Measurements from ENCODE around the gene TPCN2. TPM values are rescaled to one million over a fixed set of nuclear protein-coding genes. Genes with fewer than 3 reads are reported as not detected.

Gene TPCN2
- total RNA-seq, 2 experiments from 2014 or later: 18.0 to 22.1 TPM

DNA sequence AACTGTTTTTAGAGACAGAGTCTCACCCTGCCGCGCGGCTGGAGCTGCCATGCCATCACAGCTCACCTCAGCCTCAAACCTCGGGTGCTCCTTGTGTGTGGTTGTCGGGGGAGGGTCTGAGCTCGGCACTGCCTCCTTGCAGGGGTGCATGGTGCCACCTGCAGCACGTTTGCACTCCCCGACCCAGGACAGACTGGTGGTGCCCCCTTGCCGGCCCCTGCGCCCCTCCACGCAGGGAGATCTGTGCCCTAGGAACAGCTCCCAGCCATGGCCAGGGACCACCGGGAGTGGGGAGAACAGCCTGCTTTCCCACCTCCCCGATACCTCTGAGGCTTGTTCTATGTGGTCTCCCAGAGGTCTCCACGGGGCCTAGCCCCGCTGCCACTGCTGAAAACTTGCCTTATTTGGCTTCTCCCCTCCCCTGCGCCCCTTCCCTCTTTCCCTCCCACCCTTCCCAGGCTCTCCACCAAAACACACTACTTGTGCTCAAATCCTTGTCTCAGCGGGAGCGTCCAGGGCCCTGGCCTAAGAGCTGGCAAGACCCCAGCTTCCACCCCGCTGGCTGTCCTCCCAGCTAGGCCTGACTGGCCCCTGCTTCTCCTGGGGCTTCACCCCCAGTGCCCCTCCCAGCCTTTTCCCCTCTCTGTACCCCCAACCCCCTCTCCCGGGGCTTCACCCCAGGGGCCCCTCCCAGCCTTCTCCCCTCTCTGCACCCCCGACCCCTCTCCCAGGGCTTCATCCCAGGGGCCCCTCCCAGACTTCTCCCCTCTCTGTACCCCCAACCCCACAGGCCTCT is 13.4 kb upstream of the TPCN2 start:
- POLR2A ChIA-PET: no interaction called here
- peaks cover under 1% of the 10 kb centered on the region for H3K27me3 Mint-ChIP-seq
- H3K9me3 Mint-ChIP-seq: peaks cover 3% of the 10 kb centered on the region
- CTCF ChIA-PET: no interaction called here
- no peaks in the 10 kb centered on the region for H3K36me3 Mint-ChIP-seq (ENCODE audit: low read depth)
- no peaks in the 10 kb centered on the region for H3K4me1 Mint-ChIP-seq
- no peak for DNase-seq
- H3K4me3 Mint-ChIP-seq: no peak overlapping the region
- no peak overlapping the region for H3K27ac Mint-ChIP-seq

DNA sequence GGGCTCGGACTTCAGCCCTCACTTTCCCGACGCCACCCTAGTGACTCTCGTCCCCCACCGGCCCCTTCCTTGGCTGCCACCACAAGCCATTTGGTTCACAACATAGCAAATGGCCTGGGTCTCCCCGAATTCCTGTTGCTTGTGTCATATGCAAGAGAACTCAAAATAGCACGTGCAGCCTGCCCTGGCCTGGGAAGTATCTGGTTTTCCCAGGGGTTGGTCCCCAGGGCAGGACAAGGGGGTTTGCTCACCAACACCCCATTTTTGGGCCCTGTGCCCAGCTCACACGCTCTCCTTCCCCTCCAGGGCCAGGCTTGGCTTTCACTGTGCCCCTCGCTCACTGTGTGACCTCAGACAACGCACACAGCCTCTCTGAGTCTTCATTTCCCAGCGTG is 12.8 kb upstream of the TPCN2 start:
- H3K36me3 Mint-ChIP-seq (ENCODE audit: low read depth): no peaks in the 10 kb centered on the region
- peaks cover 3% of the 10 kb centered on the region for H3K9me3 Mint-ChIP-seq
- ChIA-PET CTCF (no interaction called here), POLR2A (no interaction called here)
- H3K4me3 Mint-ChIP-seq: no peak overlapping the region
- no peak for DNase-seq
- H3K27ac Mint-ChIP-seq: no peak overlapping the region
- H3K4me1 Mint-ChIP-seq: peaks cover 2% of the 10 kb centered on the region
- no peaks in the 10 kb centered on the region for H3K27me3 Mint-ChIP-seq

DNA sequence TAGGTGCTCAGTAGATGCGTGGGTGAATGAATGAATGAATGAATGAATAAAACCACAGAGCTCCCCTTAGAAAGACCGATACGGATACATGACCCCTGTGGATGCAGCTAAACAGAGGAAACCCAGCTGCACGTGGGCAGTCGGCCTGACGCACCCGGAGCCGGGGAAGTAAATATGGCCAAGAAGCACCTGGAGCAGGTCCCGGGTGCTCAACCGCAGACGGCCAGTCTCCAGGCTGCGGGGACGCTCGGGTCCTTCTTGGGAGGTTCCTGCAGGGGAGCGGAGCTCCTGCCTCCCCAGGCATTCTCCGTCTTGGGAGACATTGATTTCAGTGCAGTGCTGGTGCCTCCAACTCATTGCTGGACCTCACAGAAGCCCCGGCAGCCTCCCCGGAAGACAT is 11.7 kb upstream of the TPCN2 start:
- ChIA-PET CTCF (no interaction called here), POLR2A (no interaction called here)
- Mint-ChIP-seq H3K27me3 (no peaks in the 10 kb centered on the region), H3K36me3 (ENCODE audit: low read depth) (no peaks in the 10 kb centered on the region), H3K27ac (no peak overlapping the region), H3K4me3 (no peak overlapping the region), H3K4me1 (peaks cover 2% of the 10 kb centered on the region), H3K9me3 (peaks cover 3% of the 10 kb centered on the region)
- DNase-seq: no peak

DNA sequence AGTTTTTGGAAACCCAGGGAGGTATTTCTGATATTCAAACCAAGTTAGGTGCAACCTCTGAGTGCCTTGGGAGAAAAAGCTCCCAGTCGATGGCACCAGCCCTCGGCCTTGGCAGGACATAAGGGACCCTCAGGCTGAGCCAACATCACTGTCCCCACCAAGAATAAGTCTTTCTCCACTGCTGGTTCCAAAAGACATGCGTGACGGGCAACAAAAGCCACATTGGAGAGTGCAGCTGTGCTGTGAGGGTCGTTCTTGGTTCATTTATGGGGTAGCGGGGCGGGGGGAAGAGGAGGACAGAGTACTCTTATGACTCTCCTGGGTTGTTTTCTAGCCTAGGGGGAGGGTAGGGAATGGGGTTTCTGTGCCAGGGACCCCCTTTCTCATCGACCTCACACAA is 11.2 kb upstream of the TPCN2 start:
- ChIA-PET POLR2A (no interaction called here), CTCF (no interaction called here)
- Mint-ChIP-seq H3K4me3 (no peak overlapping the region), H3K27ac (no peak overlapping the region), H3K4me1 (peaks cover 2% of the 10 kb centered on the region), H3K36me3 (ENCODE audit: low read depth) (no peaks in the 10 kb centered on the region), H3K27me3 (no peaks in the 10 kb centered on the region), H3K9me3 (peaks cover 3% of the 10 kb centered on the region)
- DNase-seq: no peak

DNA sequence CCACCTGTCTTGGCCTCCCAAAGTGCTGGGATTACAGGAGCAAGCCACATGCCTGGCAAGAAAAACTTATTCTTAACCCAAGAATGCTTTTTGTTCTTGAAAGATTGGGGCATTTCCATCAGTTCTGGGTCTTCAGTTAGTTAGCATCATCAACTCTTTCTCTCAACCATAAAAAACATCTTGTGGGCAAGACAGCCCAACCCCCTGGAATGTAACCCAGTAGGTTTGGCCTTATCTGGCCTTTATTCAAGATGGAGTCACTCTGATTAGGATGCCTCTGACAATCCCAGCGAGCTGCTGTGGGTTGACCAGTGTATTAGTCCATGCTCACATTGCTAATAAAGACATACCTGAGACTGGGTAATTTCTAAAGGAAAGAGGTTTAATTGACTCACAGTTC is 9.2 kb upstream of the TPCN2 start:
- DNase-seq: no peak
- Mint-ChIP-seq H3K27me3 (no peaks in the 10 kb centered on the region), H3K4me1 (peaks cover 3% of the 10 kb centered on the region), H3K36me3 (ENCODE audit: low read depth) (no peaks in the 10 kb centered on the region), H3K4me3 (no peak overlapping the region), H3K9me3 (peaks cover 3% of the 10 kb centered on the region), H3K27ac (no peak overlapping the region)
- CTCF ChIA-PET: no interaction called here
- POLR2A ChIA-PET: no interaction called here

DNA sequence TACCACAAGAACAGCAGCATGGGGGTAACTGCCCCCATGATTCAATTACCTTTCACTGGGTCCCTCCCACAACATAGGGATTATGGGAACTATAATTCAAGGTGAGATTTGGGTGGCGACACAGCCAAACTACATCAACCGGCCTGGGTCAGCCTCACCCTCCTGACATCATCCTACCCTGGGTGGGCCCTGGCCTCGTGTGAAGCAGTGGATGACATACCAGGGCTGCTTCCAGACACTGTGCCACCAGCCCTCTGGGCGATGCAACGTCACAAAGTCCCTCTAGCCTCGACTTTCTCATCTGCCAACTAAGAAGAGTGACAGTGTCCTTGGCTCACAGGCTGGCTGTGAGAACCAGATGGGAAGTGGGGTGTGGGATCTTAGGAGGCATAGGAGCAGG is 8.7 kb upstream of the TPCN2 start:
- ChIA-PET CTCF (interaction anchor here (0.6 kb wide), 1 partner anchor 142 kb away, joined by 3 read pairs; no protein-coding TSS in a partner anchor), POLR2A (no interaction called here)
- Mint-ChIP-seq H3K27ac (no peak overlapping the region), H3K4me1 (peaks cover 6% of the 10 kb centered on the region), H3K4me3 (no peak overlapping the region), H3K9me3 (peaks cover 3% of the 10 kb centered on the region), H3K27me3 (peaks cover 2% of the 10 kb centered on the region), H3K36me3 (ENCODE audit: low read depth) (no peaks in the 10 kb centered on the region)
- DNase-seq: no peak

DNA sequence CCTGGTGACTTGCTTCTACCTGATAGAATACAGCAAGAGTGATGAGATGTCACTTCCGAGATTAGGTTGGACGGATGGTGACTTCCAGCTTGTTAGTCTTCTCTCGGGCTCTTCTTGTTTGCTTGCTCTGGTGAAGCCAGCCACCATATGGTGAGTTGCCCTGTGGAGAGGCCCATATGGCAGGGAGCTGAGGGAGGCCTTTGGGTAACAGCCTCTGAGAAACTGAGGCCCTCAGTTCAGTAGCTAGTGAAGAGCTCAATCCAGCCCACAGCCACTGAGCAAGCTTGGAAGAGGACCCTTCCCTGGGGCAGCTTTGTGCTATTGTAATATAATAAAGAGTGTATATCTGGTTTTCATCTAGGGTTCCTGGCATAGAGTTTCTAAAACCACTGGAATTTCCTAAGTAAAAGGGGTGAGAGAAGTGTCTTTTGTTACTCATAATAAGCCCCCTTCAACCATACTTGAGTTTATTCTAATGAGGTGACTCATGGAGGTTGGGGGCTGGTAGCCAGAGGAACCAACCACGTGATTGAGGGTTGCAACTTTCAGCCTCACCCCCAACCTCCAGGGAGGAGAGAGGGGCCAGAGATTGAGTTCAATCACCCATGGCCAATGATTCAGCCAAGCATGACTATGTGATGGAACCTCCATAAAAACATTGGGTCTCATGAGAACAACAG is 8.0 kb upstream of the TPCN2 start:
- H3K4me3 Mint-ChIP-seq: no peak overlapping the region
- no peak overlapping the region for H3K27ac Mint-ChIP-seq
- H3K9me3 Mint-ChIP-seq: peaks cover 3% of the 10 kb centered on the region
- H3K4me1 Mint-ChIP-seq: peaks cover 6% of the 10 kb centered on the region
- no peak for DNase-seq
- CTCF ChIA-PET: interaction anchor here (0.6 kb wide), 1 partner anchor 142 kb away, joined by 3 read pairs; no protein-coding TSS in a partner anchor
- no peaks in the 10 kb centered on the region for H3K36me3 Mint-ChIP-seq (ENCODE audit: low read depth)
- POLR2A ChIA-PET: no interaction called here
- peaks cover 3% of the 10 kb centered on the region for H3K27me3 Mint-ChIP-seq

DNA sequence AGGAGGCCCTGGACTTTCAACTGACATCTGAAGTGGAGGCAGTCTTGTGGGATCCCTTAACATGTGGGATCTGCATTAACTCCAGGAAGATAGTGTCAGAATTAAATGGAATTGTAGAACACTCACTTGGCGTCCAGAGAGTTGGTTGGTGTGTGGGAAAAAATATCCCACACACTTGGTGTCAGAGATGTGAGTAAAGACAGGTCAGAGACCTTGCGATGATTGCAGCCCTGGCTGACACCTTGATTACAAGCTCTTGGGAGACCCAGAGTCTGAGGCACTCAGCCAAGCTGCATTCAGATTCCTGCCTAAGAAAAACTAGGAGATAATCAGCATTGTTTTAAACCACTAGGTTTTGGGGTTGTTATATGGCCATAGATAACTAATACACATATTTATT is 7.2 kb upstream of the TPCN2 start:
- ChIA-PET POLR2A (no interaction called here), CTCF (no interaction called here)
- Mint-ChIP-seq H3K9me3 (peaks cover 3% of the 10 kb centered on the region), H3K4me1 (peaks cover 6% of the 10 kb centered on the region), H3K27ac (no peak overlapping the region), H3K27me3 (peaks cover 9% of the 10 kb centered on the region), H3K36me3 (ENCODE audit: low read depth) (no peaks in the 10 kb centered on the region), H3K4me3 (no peak overlapping the region)
- no peak for DNase-seq

DNA sequence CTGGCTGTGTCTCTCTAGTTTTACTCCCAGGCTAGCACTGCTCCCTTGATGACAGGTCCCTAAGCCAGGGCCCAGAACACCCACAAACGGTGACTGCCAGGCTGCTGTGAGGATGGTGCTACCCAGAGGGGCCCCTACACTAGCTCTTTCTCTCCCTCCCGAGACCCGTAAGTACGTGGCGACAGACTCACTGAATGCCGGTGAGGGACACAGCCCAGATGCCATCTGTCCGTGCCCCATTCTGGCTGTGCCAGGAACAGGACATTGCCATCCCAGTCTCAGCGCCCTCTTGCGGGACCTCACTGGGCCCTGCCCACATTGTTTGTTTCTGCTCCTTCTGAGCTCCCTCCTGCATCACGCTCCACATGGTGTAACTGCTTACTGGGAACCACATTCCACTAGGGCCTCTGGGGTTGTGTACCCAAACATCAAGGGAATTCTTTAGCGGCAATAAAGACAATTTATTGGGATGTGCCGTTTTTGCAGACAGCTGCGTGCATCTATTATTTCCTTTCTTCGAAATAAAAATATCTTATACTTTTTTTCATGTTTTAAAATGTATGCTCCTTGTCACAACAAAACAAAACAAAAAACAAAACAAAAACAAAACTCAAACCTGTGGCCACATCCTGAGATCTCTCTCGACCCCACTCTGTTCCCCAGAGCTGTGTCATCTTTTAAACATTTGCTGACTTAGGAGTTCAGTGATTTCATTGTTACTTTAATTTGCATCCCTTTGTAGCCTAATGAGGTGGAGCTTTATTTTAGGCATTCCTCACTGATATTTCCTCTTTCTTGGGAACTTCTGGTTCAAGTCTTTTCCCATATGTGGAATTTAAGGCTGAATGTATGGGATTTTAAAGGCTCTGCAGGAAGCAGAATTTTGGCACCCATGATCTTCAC is 4.4 kb upstream of the TPCN2 start:
- POLR2A ChIA-PET: no interaction called here
- Mint-ChIP-seq H3K36me3 (ENCODE audit: low read depth) (no peaks in the 10 kb centered on the region), H3K9me3 (peaks cover 3% of the 10 kb centered on the region), H3K27ac (no peak overlapping the region), H3K4me1 (peaks cover 21% of the 10 kb centered on the region), H3K4me3 (no peak overlapping the region), H3K27me3 (peaks cover 9% of the 10 kb centered on the region)
- DNase-seq: peak; percentile 41
- CTCF ChIA-PET: no interaction called here

DNA sequence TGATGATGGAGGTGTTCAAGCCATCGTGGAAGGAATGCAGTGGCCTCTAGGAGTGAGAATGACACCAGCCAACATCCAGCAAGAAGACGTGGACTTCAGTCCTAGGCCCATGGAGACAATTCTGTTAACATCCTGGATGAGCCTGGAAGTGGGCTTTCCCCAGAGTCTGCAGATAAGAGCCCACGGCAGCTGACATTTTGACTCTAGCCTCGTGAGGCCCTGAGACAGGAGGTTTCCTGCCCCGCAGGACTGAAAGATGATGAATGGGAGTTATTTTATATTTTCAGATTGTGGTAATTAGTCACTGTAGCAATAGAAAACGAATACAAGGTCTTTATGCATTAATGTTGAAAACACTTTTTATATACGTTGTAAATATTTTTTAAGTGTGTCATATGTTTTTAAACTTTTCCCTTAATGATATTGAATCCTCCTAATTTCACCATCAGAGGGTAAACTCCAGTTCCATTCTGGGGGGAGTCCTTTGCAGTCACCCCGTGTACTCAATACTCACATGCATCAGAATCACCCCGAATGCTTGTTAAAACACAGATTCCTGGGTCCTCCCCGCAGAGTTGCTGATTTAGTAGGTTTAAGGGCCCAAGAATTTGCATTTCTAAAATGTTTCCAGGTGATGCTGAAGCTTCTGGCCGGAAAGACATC is 570 bp upstream of the TPCN2 start:
- ChIA-PET CTCF (interaction anchor here (1.0 kb wide), 1 partner anchor 204 kb away, joined by 3 read pairs; no protein-coding TSS in a partner anchor), POLR2A (interaction anchor here (0.7 kb wide), 1 partner anchor 38 kb away, joined by 5 read pairs; no protein-coding TSS in a partner anchor)
- Mint-ChIP-seq H3K36me3 (ENCODE audit: low read depth) (no peaks in the 10 kb centered on the region), H3K27me3 (peaks cover 9% of the 10 kb centered on the region), H3K4me3 (peak overlapping the region; percentile 72), H3K9me3 (no peaks in the 10 kb centered on the region), H3K27ac (peak overlapping the region; percentile 85), H3K4me1 (peaks cover 42% of the 10 kb centered on the region)
- DNase-seq: no peak

DNA sequence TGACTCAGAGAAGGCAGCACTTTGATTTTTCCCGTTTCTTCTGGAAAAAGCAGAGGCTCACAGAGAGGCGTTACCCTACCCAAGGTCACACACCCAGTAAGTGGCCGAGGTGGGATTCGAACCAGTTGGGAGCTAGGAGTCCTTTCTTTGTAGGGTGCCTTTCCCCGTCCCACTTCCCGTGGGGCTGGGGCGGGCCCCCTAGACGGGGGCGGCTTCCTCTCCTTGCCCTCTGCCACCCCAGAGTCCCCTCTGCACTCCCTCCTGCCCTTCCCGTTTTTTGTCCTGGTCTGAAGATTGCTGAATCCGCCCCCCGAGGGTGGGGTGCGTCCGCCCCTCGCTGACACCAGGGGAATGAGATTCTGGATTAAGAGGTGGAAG is 747 bp downstream of the TPCN2 start:
- Mint-ChIP-seq H3K9me3 (no peaks in the 10 kb centered on the region), H3K27me3 (peaks cover 9% of the 10 kb centered on the region), H3K4me1 (peaks cover 42% of the 10 kb centered on the region), H3K27ac (peak overlapping the region; percentile 88), H3K4me3 (peak overlapping the region; percentile 77), H3K36me3 (ENCODE audit: low read depth) (no peaks in the 10 kb centered on the region)
- ChIA-PET CTCF (no interaction called here), POLR2A (no interaction called here)
- DNase-seq: no peak

DNA sequence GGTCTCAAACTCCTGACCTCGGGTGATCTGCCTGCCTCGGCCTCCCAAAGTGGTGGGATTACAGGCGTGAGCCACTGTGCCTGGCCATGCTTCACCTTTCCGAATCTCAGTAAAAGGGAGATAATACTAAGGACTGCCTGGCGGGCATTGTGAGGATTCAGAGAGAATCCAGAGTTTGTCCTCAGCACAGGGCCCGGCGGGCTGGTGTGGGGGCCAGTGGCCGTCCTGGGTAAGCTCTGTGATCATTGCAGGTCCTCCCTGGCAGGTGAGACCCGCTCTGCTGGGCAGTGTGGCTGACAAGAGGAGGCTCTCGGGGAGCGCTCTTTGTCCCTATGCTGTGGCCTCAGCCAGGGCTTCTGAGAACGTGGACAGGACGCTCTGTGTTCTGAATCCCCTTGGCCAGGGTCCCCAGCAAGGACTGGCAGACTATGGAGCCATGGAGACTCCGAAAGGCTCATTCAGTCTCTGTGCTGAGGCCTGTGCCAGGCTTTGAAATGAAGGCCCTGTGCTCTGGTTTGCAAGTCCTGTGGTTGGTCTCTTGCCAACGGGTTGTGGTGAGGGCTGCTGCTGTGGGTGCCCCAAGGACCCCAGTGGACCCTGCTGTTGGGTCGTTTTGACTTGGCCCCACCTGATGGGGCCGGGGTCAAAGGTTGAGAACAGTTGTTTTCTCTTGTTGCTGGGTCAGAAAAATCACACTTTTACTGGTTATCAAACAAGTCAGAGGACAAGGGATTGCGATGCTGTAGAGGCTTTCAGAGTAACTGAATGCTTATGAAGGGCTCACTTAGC is 2.1 kb downstream of the TPCN2 start:
- Mint-ChIP-seq H3K27me3 (peaks cover 6% of the 10 kb centered on the region), H3K27ac (peak overlapping the region; percentile 31), H3K4me1 (peaks cover 38% of the 10 kb centered on the region), H3K9me3 (no peaks in the 10 kb centered on the region), H3K36me3 (ENCODE audit: low read depth) (no peaks in the 10 kb centered on the region), H3K4me3 (peak overlapping the region; percentile 77)
- no peak for DNase-seq
- CTCF ChIA-PET: no interaction called here
- POLR2A ChIA-PET: no interaction called here

Measured in activated CD4-positive, alpha-beta T cell treated with anti-CD3 and anti-CD28 coated beads, Interleukin-2, amount 10 ng/mL, durations not matched to agents 7 days and 5 days (primary cell).